ENCODE measurements around the gene CNBP. TPM values are rescaled to one million over a fixed set of nuclear protein-coding genes. Genes with fewer than 3 reads are reported as not detected.
A peak's percentile ranks its signal among the peaks of the same experiment; 100 is the strongest.

CNBP gene
- total and polyA plus RNA-seq, 2 of the 13 experiments (the other 11 are each of a cell fraction or from before 2014, with no cell fraction given): 282 to 354 TPM

DNA sequence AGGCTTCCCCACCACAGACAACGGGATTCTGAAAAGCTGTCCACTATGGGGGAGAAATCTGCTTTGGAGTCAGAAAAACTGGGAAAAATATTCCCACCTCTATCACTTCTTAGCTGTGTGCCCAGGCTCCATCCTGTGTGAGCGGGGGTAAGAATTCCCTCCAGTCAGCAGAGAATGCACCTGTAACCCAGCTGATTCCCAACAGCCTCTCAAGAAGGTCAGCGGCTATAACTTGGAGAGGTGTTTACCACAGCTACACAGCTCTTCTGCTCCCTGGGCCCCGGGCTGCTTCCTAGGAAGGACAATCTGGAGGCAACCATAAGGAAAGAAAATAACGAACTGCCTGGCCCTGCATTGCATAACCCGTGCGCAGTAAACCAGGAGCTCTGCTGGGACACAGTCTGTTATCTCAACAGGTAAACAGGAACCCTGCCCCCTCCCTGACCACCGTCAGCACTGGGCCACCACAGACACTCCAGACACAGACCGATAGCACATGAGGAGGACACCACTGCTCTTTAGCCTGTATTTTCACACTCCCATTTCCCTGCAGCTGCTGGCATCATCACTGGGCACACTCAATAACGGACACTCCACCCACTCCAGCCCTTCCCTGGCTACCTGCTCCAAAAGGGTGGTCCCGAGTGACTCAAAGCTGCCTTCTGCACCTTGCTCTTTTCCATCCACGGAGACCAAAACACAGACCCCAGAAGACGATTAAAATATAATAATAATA, 64.2 kb downstream of the CNBP start (continued):
- TF ChIP-seq HNF4G (IDR thresholded peaks at IDR 0.05; ENCODE audit: borderline replicate concordance, low read depth, low read length) (peak; percentile 81; the same call in 1 of the 2 replicates), HNF4G (CRISPR knock-in tag; IDR thresholded peaks at IDR 0.05; ENCODE audit: borderline replicate concordance, low read depth) (peak; percentile 58; the same call in 1 of the 2 replicates), EP300 (IDR thresholded peaks at IDR 0.05; ENCODE audit: low read depth in 2 of 2, low read length in 2 of 2) (peak in 1 of 2 experiments; percentile 78; a peak in 2 of 4 replicates), EP300 (CRISPR knock-in tag; IDR thresholded peaks at IDR 0.05; ENCODE audit: borderline replicate concordance) (peak; percentile 75), ZNF205 (CRISPR knock-in tag; IDR thresholded peaks at IDR 0.05) (peak; percentile 86), MXD3 (CRISPR knock-in tag; IDR thresholded peaks at IDR 0.05) (peak; percentile 47; the same call in 1 of the 2 replicates), ONECUT2 (CRISPR knock-in tag; IDR thresholded peaks at IDR 0.05) (no peak), BHLHE40 (IDR thresholded peaks at IDR 0.05; ENCODE audit: low read length) (no peak), HNRNPL (IDR thresholded peaks at IDR 0.05; ENCODE audit: low read depth, low read length) (0 out of 2 replicates have a peak, but pooled peaks have one; percentile 43), ZNF354B (CRISPR knock-in tag; IDR thresholded peaks at IDR 0.05) (no peak), ZNF772 (CRISPR knock-in tag; IDR thresholded peaks at IDR 0.05) (peak; percentile 85), ZSCAN29 (CRISPR knock-in tag; conservative IDR thresholded peaks at IDR 0.05) (no peak), HNF4A (CRISPR knock-in tag; IDR thresholded peaks at IDR 0.05) (peak; percentile 88), ZNF776 (CRISPR knock-in tag; IDR thresholded peaks at IDR 0.05) (no peak), ZEB1 (IDR thresholded peaks at IDR 0.05; ENCODE audit: insufficient replicate concordance, low read depth) (peak; percentile 85), SIX4 (CRISPR knock-in tag; IDR thresholded peaks at IDR 0.05) (peak; percentile 59; the same call in 1 of the 2 replicates), U2AF1 (optimal IDR thresholded peaks at IDR 0.05; ENCODE audit: low read depth, low read length) (peak; percentile 45), BORCS8-MEF2B (CRISPR knock-in tag; IDR thresholded peaks at IDR 0.05) (peak; percentile 67), HBP1 (CRISPR knock-in tag; IDR thresholded peaks at IDR 0.05; ENCODE audit: low read depth) (peak; percentile 53; the same call in 1 of the 2 replicates), GATAD1 (CRISPR knock-in tag; IDR thresholded peaks at IDR 0.05) (peak; percentile 70), ZSCAN12 (CRISPR knock-in tag; IDR thresholded peaks at IDR 0.05) (0 out of 2 replicates have a peak, but pooled peaks have one; percentile 52), HOXA5 (CRISPR knock-in tag; IDR thresholded peaks at IDR 0.05) (no peak), ZNF652 (CRISPR knock-in tag; IDR thresholded peaks at IDR 0.05; ENCODE audit: borderline replicate concordance, low read depth) (peak; percentile 44; the same call in 1 of the 2 replicates), BRD4 (CRISPR knock-in tag; IDR thresholded peaks at IDR 0.05) (0 out of 2 replicates have a peak, but pooled peaks have one; percentile 29)
- TF ChIP-seq, protein P1, sequence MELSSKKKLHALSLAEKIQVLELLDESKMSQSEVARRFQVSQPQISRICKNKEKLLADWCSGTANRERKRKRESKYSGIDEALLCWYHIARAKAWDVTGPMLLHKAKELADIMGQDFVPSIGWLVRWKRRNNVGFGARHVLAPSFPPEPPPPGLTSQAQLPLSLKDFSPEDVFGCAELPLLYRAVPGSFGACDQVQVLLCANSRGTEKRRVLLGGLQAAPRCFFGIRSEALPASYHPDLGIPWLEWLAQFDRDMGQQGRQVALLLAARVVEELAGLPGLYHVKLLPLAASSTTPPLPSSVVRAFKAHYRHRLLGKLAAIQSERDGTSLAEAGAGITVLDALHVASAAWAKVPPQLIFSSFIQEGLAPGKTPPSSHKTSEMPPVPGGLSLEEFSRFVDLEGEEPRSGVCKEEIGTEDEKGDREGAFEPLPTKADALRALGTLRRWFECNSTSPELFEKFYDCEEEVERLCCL (CRISPR knock-in tag; IDR thresholded peaks at IDR 0.05; ENCODE audit: borderline replicate concordance): 0 out of 2 replicates have a peak, but pooled peaks have one; percentile 48
- TF ChIP-seq, protein P2, sequence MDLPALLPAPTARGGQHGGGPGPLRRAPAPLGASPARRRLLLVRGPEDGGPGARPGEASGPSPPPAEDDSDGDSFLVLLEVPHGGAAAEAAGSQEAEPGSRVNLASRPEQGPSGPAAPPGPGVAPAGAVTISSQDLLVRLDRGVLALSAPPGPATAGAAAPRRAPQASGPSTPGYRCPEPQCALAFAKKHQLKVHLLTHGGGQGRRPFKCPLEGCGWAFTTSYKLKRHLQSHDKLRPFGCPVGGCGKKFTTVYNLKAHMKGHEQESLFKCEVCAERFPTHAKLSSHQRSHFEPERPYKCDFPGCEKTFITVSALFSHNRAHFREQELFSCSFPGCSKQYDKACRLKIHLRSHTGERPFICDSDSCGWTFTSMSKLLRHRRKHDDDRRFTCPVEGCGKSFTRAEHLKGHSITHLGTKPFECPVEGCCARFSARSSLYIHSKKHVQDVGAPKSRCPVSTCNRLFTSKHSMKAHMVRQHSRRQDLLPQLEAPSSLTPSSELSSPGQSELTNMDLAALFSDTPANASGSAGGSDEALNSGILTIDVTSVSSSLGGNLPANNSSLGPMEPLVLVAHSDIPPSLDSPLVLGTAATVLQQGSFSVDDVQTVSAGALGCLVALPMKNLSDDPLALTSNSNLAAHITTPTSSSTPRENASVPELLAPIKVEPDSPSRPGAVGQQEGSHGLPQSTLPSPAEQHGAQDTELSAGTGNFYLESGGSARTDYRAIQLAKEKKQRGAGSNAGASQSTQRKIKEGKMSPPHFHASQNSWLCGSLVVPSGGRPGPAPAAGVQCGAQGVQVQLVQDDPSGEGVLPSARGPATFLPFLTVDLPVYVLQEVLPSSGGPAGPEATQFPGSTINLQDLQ (CRISPR knock-in tag; IDR thresholded peaks at IDR 0.05): no peak

All from HepG2 (cell line).